ENCODE results near the gene LDLRAD3. TPM values are rescaled to one million over a fixed set of nuclear protein-coding genes. Genes with fewer than 3 reads are reported as not detected.

Gene LDLRAD3
- total RNA-seq, 2 donors from 2014 or later: 30.8 to 42.5 TPM

DNA sequence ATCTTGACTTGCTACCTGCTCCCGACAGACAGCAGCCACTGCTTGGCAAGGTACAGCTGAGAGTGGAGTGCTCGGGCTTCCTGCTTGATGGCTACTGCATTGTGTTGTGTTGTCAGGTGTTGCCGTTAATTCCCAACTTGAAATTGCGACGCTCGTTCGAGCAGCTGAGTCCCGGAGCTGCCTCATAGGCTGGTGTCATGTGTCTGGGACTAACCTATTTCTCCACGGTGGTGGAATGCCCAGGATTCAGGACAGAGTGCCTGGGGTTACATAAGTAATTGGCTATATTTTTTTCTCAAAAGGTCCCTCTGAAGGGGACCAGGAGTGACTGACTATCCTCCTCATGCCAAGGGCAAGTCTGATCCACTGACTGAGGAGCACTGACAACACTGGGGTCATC, 326.8 kb downstream of the LDLRAD3 start:
- WGBS: 82% methylated on average over 9 of the region's 9 CpGs
- H3K27ac ChIP-seq: no peak overlapping the region
- TF ChIP-seq CTCF (IDR thresholded peaks at IDR 0.05) (no peak), POLR2AphosphoS5 (IDR thresholded peaks at IDR 0.05) (no peak), POLR2A (IDR thresholded peaks at IDR 0.05) (no peak)
- H3K4me1 ChIP-seq (replicated peaks): no peaks in the 10 kb centered on the region
- H3K9me3 ChIP-seq: no peaks in the 10 kb centered on the region
- H3K36me3 ChIP-seq: peaks cover 0 to 10% of the 10 kb centered on the region in 2 donors
- H3K4me3 ChIP-seq: no peak overlapping the region
- no peaks in the 10 kb centered on the region for H3K27me3 ChIP-seq (replicated peaks; ENCODE audit: insufficient read depth)
- no peak for DNase-seq (ENCODE audit: low spot score)
- intact Hi-C loops (cut with DNase I): no loop called here

GRCh38 chr11:36271794-36272407, 328.0 kb downstream of the LDLRAD3 start:
- TF ChIP-seq POLR2AphosphoS5 (IDR thresholded peaks at IDR 0.05) (peak; percentile 5), POLR2A (IDR thresholded peaks at IDR 0.05) (no peak)
- Histone ChIP-seq H3K36me3 (peaks cover 0 to 10% of the 10 kb centered on the region in 2 donors), H3K27ac (no peak overlapping the region), H3K9me3 (no peaks in the 10 kb centered on the region), H3K27me3 (replicated peaks; ENCODE audit: insufficient read depth) (no peaks in the 10 kb centered on the region), H3K4me1 (replicated peaks) (no peaks in the 10 kb centered on the region), H3K4me3 (no peak overlapping the region)
- intact Hi-C loops (cut with DNase I): no loop called here
- DNase-seq (ENCODE audit: low spot score): no peak
- WGBS: 78% methylated on average over 5 of the region's 5 CpGs

GRCh38 chr11:36273110-36273509, 329.2 kb downstream of the LDLRAD3 start:
- TF ChIP-seq POLR2A (IDR thresholded peaks at IDR 0.05) (no peak), POLR2AphosphoS5 (IDR thresholded peaks at IDR 0.05) (no peak), CTCF (IDR thresholded peaks at IDR 0.05) (no peak)
- DNase-seq (ENCODE audit: low spot score): no peak
- no peaks in the 10 kb centered on the region for H3K27me3 ChIP-seq (replicated peaks; ENCODE audit: insufficient read depth)
- no peaks in the 10 kb centered on the region for H3K9me3 ChIP-seq
- no peak overlapping the region for H3K27ac ChIP-seq
- peaks cover 0 to 10% of the 10 kb centered on the region in 2 donors for H3K36me3 ChIP-seq
- intact Hi-C loops (cut with DNase I): no loop called here
- no peak overlapping the region for H3K4me3 ChIP-seq
- H3K4me1 ChIP-seq (replicated peaks): no peaks in the 10 kb centered on the region
- WGBS: 100% methylated on average over 3 of the region's 3 CpGs

DNA sequence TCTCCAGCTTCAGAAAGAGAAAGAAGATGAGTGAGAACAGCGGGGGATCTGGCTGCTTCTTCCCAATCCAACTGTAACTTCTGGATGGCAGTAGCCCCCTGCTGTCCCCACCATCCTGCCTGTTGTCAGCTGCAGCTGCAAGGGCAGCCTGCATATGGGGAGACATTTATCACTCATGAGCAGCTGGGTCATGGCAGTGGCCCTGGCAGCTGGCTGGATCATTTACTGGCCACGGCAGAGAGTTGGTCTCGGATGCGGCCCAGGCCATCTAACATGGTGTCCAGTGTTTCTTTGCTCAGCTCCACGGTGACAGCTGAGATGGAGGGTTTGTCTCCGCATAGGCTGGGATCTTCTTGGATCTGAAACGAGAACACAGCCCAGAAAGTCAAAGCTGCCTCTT, 330.6 kb downstream of the LDLRAD3 start:
- WGBS: 96% methylated on average over 7 of the region's 7 CpGs
- TF ChIP-seq POLR2AphosphoS5 (IDR thresholded peaks at IDR 0.05) (no peak), POLR2A (IDR thresholded peaks at IDR 0.05) (no peak), CTCF (IDR thresholded peaks at IDR 0.05) (no peak)
- Histone ChIP-seq H3K27me3 (replicated peaks; ENCODE audit: insufficient read depth) (no peaks in the 10 kb centered on the region), H3K4me3 (no peak overlapping the region), H3K36me3 (peaks cover 0 to 10% of the 10 kb centered on the region in 2 donors), H3K9me3 (no peaks in the 10 kb centered on the region), H3K4me1 (replicated peaks) (no peaks in the 10 kb centered on the region), H3K27ac (no peak overlapping the region)
- intact Hi-C loops (cut with DNase I): no loop called here
- DNase-seq (ENCODE audit: low spot score): no peak

- no peaks in the 10 kb centered on the region for H3K27me3 ChIP-seq (replicated peaks; ENCODE audit: insufficient read depth)
- no peak overlapping the region for H3K4me3 ChIP-seq
- intact Hi-C loops (cut with DNase I): no loop called here
- DNase-seq (ENCODE audit: low spot score): no peak
- TF ChIP-seq CTCF (IDR thresholded peaks at IDR 0.05) (no peak), POLR2A (IDR thresholded peaks at IDR 0.05) (no peak), POLR2AphosphoS5 (IDR thresholded peaks at IDR 0.05) (no peak)
- H3K4me1 ChIP-seq (replicated peaks): no peaks in the 10 kb centered on the region
- H3K36me3 ChIP-seq: peaks cover 0 to 7% of the 10 kb centered on the region in 2 donors
- H3K27ac ChIP-seq: no peak overlapping the region
- WGBS: 69% methylated on average over 13 of the region's 13 CpGs
- no peaks in the 10 kb centered on the region for H3K9me3 ChIP-seq
Measured at GRCh38 chr11:36278531-36279282, 334.8 kb downstream of the LDLRAD3 start.

Measured in prostate gland (tissue), 2 donors.